HG03442 (cell line): ENCODE results near the gene TMEM168.
"Not testable (repeated sequence)": the region's sequence is repeated elsewhere in the genome, so short reads cannot be mapped to it uniquely, and the experiment has no call there.

Experiments used
- ATAC-seq: cut with Tn5 transposase; IDR thresholded peaks from one replicate; pipeline ENCODE4 v1.9.1; 2021; ENCODE audit warnings: mild to moderate bottlenecking, moderate library complexity; ENCODE audit not compliant: unreplicated experiment

TMEM168 gene, protein sequence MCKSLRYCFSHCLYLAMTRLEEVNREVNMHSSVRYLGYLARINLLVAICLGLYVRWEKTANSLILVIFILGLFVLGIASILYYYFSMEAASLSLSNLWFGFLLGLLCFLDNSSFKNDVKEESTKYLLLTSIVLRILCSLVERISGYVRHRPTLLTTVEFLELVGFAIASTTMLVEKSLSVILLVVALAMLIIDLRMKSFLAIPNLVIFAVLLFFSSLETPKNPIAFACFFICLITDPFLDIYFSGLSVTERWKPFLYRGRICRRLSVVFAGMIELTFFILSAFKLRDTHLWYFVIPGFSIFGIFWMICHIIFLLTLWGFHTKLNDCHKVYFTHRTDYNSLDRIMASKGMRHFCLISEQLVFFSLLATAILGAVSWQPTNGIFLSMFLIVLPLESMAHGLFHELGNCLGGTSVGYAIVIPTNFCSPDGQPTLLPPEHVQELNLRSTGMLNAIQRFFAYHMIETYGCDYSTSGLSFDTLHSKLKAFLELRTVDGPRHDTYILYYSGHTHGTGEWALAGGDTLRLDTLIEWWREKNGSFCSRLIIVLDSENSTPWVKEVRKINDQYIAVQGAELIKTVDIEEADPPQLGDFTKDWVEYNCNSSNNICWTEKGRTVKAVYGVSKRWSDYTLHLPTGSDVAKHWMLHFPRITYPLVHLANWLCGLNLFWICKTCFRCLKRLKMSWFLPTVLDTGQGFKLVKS

DNA sequence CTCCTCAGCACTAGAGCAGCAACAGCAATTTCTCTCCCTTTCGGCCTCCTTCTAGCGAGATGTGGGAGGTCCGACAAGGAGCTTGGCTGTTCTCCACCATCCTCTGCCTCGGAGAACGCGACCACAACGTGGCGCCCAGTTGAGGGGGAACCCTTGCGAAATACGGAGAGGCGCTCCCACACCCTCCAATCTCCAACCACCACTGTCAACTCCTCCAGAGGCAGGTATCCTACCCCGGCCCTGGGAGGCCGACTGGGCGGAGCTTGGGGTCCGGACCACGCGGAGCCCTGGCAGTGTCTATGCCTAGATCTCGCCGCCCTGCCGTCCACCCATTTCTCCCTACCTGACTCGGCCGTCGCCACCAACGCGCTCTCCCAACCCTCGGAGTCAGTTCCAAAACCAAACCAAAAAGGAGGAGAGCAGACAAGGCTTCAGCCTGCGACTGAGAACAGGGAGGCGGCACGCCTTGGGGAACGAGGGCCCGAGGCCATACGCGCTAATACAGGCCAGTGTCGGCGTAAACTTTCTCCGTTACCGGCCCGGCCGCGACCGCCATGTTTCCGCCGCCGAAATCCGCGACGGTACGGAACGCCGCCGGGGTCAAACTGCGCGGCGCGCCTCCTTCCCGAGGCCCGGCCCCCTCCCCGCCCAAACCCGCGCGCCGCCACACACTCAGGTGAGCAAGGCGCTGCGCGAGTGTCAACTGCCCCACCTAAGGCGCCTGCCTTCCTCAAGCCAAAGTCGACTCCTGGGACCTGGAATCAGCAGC lies at the start of gene TMEM168:
TSS of gene TMEM168 (minus strand) at position 577 of the 769 bp plus-strand sequence. CDS start 5,568 bp downstream, outside the sequence.
- ATAC-seq, result peak; percentile 81

DNA sequence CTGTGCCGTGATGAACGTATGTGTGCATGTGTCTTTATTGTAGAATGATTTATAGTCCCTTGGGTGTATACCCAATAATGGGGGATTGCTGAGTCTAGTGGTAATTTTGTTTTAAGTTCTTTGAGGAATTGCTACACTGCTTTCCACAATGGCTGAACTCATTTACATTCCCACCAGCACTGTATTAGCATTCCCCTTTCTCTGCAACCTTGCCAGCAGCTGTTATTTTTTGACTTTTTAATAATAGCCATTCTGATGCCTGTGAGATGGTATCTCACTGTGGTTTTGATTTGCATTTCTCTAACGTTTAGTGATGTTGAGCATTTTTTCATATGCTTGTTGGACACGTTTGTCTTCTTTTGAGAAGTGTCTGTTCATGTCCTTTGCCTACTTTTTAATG lies 45.7 kb upstream of the TMEM168 start:
- not testable (repeated sequence) for ATAC-seq

DNA sequence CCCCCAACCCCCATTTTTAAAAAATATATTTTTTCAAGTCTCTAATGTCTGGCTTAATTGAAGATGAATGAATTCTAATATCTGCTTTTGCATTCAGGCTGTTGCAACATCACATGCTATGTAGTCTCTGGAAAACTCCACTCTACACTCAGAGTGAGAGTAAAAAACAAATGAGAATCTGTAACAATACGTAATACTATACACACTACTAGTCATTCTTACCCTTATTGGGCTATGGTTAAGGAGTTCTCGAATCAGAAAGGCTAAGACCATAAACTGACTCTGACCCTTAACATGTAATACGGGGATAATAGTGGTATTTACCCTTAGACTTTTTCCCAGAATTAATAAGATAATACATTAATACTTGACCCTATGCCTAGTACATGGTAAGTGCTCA lies 42.9 kb upstream of the TMEM168 start:
- peak; percentile 59 for ATAC-seq

DNA sequence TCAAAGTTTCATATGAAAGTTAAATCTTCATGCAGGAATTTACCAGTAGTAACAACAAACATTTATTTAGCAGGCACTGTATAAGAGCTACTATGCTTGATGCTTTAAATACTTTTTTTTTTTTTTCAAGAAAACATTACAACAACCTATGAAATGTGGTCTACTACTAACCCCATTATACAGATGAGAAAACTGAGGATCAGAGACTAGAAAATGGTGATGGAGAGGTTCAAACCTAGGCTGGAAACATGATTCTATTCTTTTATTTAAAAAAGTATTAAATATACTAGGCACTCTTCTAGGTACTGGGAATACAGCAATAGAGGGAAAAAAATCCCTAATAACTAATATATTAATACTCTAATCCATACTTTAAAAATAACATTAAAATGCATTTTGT lies 40.6 kb upstream of the TMEM168 start:
- no peak for ATAC-seq

DNA sequence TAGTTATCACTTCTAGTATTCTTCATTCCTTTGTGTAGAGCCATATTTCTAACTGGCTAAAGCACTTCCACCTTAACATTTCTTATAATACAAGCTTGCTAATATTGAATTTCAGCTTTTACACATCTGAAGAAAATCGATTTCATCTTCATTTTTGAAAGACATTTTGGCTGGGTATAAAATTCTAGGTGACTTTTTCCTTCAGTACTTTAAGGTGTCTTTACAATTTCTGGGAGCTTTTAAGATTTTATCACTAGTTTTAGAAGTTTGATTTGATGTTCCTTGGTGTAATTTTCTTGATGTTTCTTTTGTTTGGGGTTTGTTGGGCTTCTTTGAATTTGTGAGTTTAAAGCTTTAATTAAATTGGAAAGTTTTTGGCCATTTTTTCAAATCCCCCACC lies 38.5 kb upstream of the TMEM168 start:
- ATAC-seq, result no peak

DNA sequence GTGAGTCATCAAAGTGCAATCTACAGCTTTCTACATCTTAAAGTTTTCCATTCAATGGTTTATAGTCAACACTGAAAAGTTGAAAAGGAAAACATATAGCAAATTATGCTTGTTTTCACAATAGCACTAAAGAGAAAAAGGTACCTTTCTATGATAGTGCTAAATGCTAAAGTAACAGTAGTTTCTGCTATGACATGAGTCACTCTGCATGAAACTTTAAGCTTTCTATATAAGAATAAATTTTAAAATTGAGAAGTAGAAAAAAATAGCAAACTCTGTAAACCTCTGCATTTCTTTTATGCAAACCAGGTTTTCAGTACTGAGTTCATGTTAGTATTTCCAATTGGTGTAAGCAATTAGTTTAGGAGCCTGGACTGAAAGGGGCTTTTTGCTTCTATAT lies 31.2 kb upstream of the TMEM168 start:
- ATAC-seq, result no peak

DNA sequence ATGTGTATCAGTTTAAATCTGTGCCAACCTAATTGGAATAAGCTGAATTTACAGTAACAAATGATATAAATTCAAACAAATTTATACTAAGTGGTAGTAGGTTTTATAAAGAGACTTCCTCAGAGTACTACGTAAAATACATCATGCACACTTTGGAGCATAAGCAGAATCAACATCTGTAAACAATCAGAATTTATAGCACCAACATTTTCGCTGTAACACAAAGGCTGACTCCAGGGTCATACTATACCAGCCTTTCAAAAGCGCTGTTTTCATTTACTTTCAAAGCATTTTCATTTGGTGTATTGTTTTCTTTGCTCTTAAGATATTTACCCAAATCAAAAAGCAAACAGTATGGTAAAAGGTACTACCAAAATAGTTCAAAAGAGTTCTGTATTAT lies 29.3 kb upstream of the TMEM168 start:
- ATAC-seq, result no peak

DNA sequence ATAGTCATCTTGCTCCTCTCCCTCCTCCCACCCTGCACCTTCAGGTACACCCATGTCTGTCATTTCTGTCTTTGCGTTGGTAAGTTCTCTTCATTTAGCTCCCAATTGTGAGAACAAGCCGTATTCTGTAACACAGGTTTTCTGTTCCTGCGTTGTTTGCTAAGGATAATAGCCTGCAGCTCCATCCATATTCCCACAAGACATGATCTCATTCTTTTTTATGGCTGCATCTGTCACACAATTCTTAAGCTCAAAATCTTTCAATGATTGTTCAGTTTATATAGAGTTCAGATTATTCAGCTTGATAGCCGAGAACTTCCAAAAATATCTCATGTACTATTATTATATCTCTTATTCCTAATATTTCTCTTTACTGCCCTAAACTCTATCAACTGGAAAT lies 16.0 kb upstream of the TMEM168 start:
- ATAC-seq, result no peak

DNA sequence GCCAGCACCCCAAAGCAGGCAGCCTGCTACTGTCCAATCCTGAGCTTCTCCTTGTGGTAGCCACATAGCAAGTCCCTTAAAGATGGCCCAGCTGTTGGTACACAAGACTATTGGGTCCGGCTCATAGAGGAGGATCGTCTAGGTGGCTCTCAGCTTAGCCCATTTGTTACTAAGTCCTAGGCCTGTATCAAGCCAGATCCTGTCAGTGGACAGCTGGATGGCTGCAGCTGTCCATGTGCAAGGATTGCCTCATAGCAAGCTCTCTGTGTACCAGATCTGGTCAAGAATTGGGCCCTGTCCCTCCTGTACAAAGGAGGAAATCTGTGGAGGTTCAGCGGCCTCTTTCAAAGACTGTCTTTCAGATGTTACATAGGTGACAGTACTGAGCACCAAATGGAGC lies 12.2 kb upstream of the TMEM168 start:
- ATAC-seq, result no peak

DNA sequence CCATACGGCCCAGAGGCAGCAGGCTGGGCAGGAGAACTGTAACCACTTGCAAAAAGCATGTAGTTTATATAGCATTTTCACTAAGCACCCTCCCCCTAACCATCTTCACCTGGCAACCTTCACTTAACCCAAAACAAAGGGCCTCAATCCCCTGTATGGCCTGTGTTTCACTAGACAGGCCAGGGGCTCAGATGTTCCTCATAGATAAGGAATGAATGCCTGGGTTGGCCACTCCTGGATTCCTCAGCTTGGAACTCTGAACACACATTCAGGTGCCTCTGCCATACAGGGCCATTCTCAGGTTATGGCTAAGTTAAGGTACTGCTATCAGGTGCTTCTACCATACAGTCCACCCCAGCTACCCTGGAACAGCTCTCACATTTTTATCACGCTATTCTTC lies 10.3 kb upstream of the TMEM168 start:
- no peak for ATAC-seq

DNA sequence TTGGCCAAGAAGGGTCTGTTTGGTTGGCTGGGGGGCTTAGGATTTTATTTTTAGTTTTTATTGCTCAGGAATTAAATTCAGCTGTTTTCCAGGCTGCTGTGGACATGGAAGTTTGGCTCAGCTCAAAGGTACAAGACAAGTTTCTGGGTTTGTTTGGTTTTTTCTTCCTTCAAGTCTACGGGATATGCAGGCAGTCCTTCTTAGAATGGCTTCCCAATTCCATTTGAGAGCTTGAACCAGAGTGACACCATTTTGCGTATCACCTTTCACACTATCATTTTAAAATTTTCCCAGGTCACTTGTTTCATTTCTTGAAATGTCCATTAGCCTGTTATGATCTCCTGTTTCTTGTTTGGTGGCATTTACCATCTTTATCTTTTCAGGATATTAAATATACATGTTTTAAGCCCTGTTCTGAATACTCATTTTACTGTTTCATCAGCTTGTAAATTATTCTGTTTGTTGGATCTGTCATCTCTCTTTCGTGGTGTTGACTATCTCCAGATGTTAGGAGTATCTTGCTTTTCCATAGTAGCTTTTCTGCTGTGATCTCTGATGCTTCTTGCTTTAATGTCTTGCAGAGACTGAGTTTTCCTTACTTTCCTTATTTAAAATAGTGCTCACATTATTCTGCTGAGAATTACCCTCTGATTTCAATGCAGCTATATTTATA lies 9.4 kb upstream of the TMEM168 start:
- ATAC-seq, result no peak

DNA sequence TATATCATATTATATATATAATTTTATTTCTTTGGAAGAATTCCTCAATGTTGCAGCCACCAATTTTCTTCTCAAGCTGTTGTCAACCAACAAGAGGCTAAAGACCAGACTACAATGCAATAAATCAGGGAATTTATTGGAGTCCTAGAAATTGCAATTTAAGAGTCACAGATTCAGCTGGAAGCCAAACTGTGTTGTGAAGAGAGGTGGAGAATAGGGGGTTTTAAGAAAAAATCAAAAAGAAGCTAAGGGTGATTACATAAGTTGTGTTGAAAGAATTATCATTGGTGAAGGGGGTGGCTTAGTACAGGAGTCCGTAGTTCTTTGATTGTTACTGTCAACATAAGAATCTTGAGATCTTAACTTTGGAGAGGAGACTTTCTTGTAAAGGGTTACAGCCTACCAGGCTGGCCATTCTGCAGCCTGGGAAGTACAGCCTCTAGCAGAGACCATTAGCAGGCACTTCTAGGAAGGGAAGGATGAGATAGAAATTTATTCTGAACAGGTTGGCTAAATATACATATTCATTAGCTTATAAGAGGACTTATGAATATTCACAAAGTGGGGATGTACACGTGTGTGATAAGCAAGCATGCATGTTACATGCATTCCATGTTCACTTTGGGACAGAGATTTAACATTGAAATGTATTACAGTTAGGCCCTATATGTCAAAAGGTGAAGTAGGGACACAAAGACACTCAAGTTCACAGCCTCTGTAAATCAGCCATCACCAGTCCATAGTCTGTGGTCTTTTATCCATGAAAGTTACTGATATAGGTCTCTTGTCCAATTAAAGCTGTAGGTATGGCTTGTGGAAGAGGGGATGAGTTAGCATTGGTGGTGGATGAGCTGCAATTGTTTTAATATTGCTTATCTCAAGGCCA lies 8.3 kb upstream of the TMEM168 start:
- no peak for ATAC-seq

DNA sequence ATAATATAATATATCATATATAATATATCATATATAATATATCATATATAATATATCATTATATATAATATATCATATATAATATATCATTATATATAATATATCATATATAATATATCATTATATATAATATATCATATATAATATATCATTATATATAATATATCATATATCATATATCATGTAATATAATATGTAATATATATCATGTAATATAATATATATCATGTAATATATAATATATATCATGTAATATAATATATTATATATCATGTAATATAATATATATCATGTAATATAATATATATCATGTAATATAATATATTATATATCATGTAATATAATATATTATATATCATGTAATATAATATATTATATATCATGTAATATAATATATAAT lies 6.4 kb upstream of the TMEM168 start:
- ATAC-seq, result not testable (repeated sequence)

DNA sequence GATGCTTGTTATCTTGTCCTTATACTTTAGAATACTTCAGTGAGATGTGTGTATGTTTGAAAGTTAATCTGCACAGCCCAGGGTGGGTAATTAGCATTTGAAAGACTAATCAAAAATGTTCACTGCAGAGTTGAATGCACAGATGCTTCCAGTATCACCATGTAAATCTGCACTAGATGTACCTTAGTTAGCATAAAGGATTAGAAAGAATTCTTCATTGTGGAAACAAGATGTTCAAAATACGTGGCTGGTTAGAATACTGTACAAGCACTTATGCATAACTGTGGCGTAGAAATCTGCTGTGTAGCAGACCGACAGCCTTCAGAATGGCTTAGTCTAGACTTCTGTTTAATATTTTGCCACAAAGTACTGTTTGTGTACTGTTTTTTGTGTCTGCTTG lies 2.2 kb upstream of the TMEM168 start:
- no peak for ATAC-seq

DNA sequence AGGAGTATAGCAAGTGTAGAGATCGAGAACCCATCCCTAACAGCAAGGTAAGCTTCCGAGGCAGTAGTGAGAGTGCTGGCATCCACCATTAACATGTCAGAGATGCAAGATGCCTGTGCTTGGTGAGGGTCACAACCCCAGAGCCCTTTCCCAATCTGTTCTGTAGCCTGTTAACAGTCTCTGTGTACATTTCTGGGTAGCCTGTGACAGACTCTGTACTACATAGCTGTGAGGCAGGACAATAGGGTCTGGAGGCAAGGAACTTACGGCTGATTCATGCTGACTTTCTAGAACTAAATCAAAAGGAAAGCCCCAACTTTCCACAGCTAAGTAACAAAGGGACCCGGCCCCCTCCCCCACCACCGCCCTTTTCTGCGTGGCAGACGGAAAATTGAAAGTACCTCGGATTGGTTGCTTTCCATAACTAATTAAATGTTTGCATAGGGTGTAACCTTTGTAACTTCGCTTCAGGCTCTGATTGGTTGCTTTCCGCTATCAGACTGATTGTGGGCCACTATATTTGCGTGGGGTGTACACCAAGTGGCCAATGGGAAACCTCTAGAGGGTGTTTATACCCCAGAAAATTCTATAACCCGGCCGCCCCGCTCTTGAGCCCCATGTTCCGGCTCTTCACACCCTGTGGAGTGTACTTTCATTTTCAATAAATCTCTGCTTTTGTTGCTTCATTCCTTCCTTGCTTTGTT lies 1.4 kb upstream of the TMEM168 start:
- ATAC-seq, result no peak

DNA sequence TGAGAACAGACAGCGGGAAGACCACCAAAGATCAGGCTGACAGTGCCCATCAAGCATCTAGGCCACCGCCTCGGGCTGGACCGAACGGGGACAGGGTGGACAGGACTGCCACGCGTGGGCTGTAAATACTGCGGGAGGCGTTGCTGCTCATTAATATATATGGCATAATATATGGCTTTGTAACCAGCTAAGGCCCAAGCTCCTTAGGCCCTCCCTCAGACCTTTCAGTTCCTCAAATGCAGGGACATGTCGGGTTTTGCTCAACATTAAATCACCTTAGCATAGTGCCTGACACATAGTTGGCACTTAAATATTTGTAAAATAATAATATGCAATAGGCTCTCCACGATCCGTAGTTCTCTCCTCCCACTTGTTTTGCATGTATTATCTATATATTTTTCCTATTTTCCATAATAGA lies 402 bp upstream of the TMEM168 start:
- peak; percentile 52 for ATAC-seq

DNA sequence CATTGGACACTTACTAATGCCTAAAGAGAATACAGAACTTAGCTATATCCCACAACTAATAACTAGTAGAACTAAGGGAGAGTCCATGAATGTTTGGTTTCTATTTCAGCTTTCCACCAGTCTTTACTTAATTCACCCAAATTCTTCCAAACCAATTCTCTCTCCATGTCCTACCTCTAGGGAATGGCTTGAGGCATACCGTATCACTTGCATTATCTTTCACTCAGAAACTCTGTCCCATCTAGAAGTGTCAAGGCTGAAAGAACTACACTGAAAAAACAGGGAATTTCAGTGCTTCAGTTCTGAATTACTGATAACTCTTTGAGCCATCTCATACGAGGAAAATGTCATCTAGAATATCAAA lies 758 bp downstream of the TMEM168 start:
- ATAC-seq, result no peak

DNA sequence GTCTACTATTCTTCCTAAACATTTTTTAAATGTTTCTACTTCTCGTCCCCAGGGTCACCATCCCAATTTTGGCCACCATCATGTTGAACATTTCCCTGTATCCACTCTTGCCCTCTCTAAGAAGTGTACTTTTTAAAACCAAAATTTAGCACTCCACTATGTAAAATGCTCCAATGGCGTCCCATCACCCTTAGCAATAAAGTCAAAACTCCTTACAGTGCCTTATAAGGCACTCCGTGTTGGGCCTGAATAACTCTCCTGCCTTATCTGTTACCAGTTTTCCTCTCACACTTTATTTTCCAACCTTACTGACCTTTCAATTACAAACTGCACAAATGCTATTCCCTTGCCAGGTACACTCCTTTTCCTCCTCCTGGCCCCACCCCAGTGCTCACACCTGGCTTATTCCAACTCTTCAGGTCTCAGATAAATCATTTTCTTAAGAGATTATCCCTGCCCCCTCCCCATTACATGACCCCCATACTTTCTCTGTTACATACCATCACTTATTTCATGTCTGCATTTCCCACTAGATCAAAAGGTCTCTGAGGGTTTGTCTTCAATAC lies 1.3 kb downstream of the TMEM168 start:
- no peak for ATAC-seq

DNA sequence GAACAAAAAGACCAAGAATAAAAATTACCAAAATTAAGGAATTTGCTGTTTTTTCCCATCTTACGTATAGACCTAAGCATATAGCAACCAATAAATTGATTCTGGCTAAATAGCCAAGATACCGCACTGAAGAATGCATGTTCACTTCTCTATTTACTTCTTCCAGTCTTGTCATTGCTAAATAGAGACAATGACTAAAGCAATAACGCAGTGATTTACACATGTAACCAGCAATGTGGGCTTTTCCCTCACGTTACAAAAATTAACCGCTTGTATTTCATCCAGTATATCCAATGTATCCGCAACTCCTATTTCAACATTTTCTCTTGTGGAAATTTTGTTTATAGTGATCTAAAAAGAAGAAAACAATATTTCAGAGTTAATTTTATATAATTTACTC lies 5.6 kb downstream of the TMEM168 start:
- no peak for ATAC-seq
